GM23338 (cell line): ENCODE data around the gene CMIP.

Experiments used
- CREB1 ChIP-seq: fragments of 250-450 bp; sonication (Bioruptor Pico); IDR thresholded peaks from 2 replicates; pipeline ENCODE4 v1.5.0; 2020; ENCODE audit warnings: low read depth, mild to moderate bottlenecking, moderate library complexity
- EZH2 ChIP-seq: fragments of 200-600 bp; sonication (generic); IDR thresholded peaks from one replicate; pipeline ENCODE4 v1.8.0; 2017; ENCODE audit warnings: antibody characterized with exemption, mild to moderate bottlenecking, low read depth; ENCODE audit not compliant: unreplicated experiment
- EZH2phosphoT487 ChIP-seq: fragments of 200-600 bp; sonication (generic); IDR thresholded peaks from one replicate; pipeline ENCODE4 v1.8.1; 2018; ENCODE audit warnings: antibody characterized with exemption; ENCODE audit not compliant: unreplicated experiment
- POLR2AphosphoS5 ChIP-seq: IDR thresholded peaks from 2 replicates; pipeline ENCODE4 v1.6.1; 2016; ENCODE audit warnings: antibody characterized with exemption, low read depth
- REST ChIP-seq: IDR thresholded peaks from one replicate; pipeline ENCODE4 v1.6.1; 2018; ENCODE audit warnings: antibody characterized with exemption; ENCODE audit not compliant: unreplicated experiment
- ZNF462 ChIP-seq: fragments of 250-450 bp; sonication (Bioruptor Pico); IDR thresholded peaks from 2 replicates; pipeline ENCODE4 v1.5.0; 2020; ENCODE audit warnings: mild to moderate bottlenecking, moderate library complexity
- TF ChIP-seq, protein P1 (sequence below), 2 experiments: fragments of 200-600 bp in 1 of 2; sonication (generic) in 1 of 2; conservative IDR thresholded peaks; 2 replicates each; pipeline versions ENCODE4 v1.5.1 to v1.6.1; 2016 to 2017; ENCODE audit warnings: antibody characterized with exemption in 2 of 2, low read depth in 2 of 2, mild to moderate bottlenecking in 2 of 2, moderate library complexity in 1 of 2

GRCh38 chr16:81514568-81515258 is 70.1 kb downstream of the CMIP start:
- TF ChIP-seq POLR2AphosphoS5 (no peak), REST (no peak), EZH2 (no peak), ZNF462 (CRISPR knock-in tag) (no peak), EZH2phosphoT487 (no peak), CREB1 (no peak)
- TF ChIP-seq, protein P1, sequence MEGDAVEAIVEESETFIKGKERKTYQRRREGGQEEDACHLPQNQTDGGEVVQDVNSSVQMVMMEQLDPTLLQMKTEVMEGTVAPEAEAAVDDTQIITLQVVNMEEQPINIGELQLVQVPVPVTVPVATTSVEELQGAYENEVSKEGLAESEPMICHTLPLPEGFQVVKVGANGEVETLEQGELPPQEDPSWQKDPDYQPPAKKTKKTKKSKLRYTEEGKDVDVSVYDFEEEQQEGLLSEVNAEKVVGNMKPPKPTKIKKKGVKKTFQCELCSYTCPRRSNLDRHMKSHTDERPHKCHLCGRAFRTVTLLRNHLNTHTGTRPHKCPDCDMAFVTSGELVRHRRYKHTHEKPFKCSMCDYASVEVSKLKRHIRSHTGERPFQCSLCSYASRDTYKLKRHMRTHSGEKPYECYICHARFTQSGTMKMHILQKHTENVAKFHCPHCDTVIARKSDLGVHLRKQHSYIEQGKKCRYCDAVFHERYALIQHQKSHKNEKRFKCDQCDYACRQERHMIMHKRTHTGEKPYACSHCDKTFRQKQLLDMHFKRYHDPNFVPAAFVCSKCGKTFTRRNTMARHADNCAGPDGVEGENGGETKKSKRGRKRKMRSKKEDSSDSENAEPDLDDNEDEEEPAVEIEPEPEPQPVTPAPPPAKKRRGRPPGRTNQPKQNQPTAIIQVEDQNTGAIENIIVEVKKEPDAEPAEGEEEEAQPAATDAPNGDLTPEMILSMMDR (conservative IDR thresholded peaks at IDR 0.05; ENCODE audit: low read depth in 2 of 2): no peak
